HepG2 (cell line): ENCODE results near the gene EPN2. TPM values are rescaled to one million over a fixed set of nuclear protein-coding genes. Genes with fewer than 3 reads are reported as not detected.
A peak's percentile ranks its signal among the peaks of the same experiment; 100 is the strongest.

Source experiments
- CHD4 ChIP-seq: fragments of 200-600 bp; sonication (generic); IDR thresholded peaks from 2 replicates; pipeline ENCODE4 v1.7.0; 2017; ENCODE audit warnings: mild to moderate bottlenecking, low read length, borderline replicate concordance
- MTF2 ChIP-seq: sonication (generic); formaldehyde crosslinking; IDR thresholded peaks from 2 replicates; pipeline ENCODE4 v1.5.0; 2020; ENCODE audit warnings: missing genetic modification reagents, borderline replicate concordance
- NFE2 ChIP-seq: sonication (generic); formaldehyde crosslinking; IDR thresholded peaks from 2 replicates; pipeline ENCODE4 v1.4.0; 2020; ENCODE audit warnings: missing genetic modification reagents
- NR2F2 ChIP-seq: IDR thresholded peaks from 2 replicates; pipeline ENCODE4 v1.6.1; 2012; ENCODE audit warnings: low read depth, inconsistent platforms, borderline replicate concordance
- POGZ ChIP-seq: sonication (generic); formaldehyde crosslinking; IDR thresholded peaks from 2 replicates; pipeline ENCODE4 v1.4.0; 2020; ENCODE audit warnings: mild to moderate bottlenecking, missing genetic modification reagents
- RELA ChIP-seq: sonication (generic); formaldehyde crosslinking; IDR thresholded peaks from 2 replicates; pipeline ENCODE4 v1.4.0; 2020; ENCODE audit warnings: missing genetic modification reagents
- SMARCE1 ChIP-seq: fragments of 450-650 bp; IDR thresholded peaks from 2 replicates; pipeline ENCODE4 v1.6.1; 2017; ENCODE audit warnings: borderline replicate concordance
- YY1 ChIP-seq: IDR thresholded peaks from 2 replicates; pipeline ENCODE4 v1.6.1; 2011; ENCODE audit warnings: low read length, low read depth, moderate library complexity, mild to moderate bottlenecking; ENCODE audit not compliant: insufficient read depth, insufficient replicate concordance
- ZNF3 ChIP-seq: IDR thresholded peaks from 2 replicates; pipeline ENCODE4 v1.7.0; 2017; ENCODE audit warnings: inconsistent platforms
- ZNF496 ChIP-seq: sonication (generic); formaldehyde crosslinking; IDR thresholded peaks from 2 replicates; pipeline ENCODE4 v1.8.1; 2023; ENCODE audit warnings: mild to moderate bottlenecking, moderate library complexity, missing genetic modification reagents; ENCODE audit not compliant: insufficient replicate concordance
- ZNF546 ChIP-seq: sonication (generic); formaldehyde crosslinking; conservative IDR thresholded peaks from 2 replicates; pipeline ENCODE4 v1.8.1; 2023; ENCODE audit warnings: mild to moderate bottlenecking, missing genetic modification reagents
- ZNF562 ChIP-seq: sonication (generic); formaldehyde crosslinking; IDR thresholded peaks from 2 replicates; pipeline ENCODE4 v1.8.0; 2022; ENCODE audit warnings: missing genetic modification reagents, borderline replicate concordance
- ZNF564 ChIP-seq: sonication (generic); formaldehyde crosslinking; IDR thresholded peaks from 2 replicates; pipeline ENCODE4 v1.8.1; 2023; ENCODE audit warnings: mild to moderate bottlenecking, missing genetic modification reagents
- ZNF704 ChIP-seq: sonication (generic); formaldehyde crosslinking; IDR thresholded peaks from 2 replicates; pipeline ENCODE4 v1.8.1; 2023; ENCODE audit warnings: mild to moderate bottlenecking, inconsistent platforms, moderate library complexity, missing genetic modification reagents, borderline replicate concordance
- polyA plus RNA-seq, 8 experiments: library from polyadenylated mRNA; depleted of rRNA in 3 of 8; stranded (reverse) in 7 of 8; unstranded in 1 of 8; fragments of >200 nt; fragmentation: Illumina TruSeq in 4 of 8; extraction: Trizol in 4 of 8; gene quantifications; 2 replicates each; pipeline versions ENCODE4 v1.2.1 to v1.2.3, GENCODE V29; 2011 to 2016; ENCODE audit warnings: low read depth in 4 of 8, missing spikeins in 1 of 8, mixed read lengths in 1 of 8; ENCODE audit not compliant: insufficient read depth in 1 of 8
- total RNA-seq, 5 experiments: library from RNA; depleted of rRNA; stranded (reverse); fragments of >200 nt; fragmentation: Illumina TruSeq; extraction: Trizol; gene quantifications; 2 replicates each; pipeline ENCODE4 v1.2.3, GENCODE V29; 2016; ENCODE audit warnings: low read depth in 1 of 5
- TF ChIP-seq, protein P1 (sequence below): sonication (generic); formaldehyde crosslinking; IDR thresholded peaks from 2 replicates; pipeline ENCODE4 v1.5.0; 2020; ENCODE audit warnings: mild to moderate bottlenecking, missing genetic modification reagents, borderline replicate concordance
- TF ChIP-seq, protein P2 (sequence below): sonication (generic); formaldehyde crosslinking; IDR thresholded peaks from 2 replicates; pipeline ENCODE4 v1.4.0; 2020; ENCODE audit warnings: low read depth, missing genetic modification reagents

Gene EPN2
- total and polyA plus RNA-seq, 2 of the 13 experiments (the other 11 are each of a cell fraction or from before 2014, with no cell fraction given) = 7.8 to 19.2 TPM

DNA sequence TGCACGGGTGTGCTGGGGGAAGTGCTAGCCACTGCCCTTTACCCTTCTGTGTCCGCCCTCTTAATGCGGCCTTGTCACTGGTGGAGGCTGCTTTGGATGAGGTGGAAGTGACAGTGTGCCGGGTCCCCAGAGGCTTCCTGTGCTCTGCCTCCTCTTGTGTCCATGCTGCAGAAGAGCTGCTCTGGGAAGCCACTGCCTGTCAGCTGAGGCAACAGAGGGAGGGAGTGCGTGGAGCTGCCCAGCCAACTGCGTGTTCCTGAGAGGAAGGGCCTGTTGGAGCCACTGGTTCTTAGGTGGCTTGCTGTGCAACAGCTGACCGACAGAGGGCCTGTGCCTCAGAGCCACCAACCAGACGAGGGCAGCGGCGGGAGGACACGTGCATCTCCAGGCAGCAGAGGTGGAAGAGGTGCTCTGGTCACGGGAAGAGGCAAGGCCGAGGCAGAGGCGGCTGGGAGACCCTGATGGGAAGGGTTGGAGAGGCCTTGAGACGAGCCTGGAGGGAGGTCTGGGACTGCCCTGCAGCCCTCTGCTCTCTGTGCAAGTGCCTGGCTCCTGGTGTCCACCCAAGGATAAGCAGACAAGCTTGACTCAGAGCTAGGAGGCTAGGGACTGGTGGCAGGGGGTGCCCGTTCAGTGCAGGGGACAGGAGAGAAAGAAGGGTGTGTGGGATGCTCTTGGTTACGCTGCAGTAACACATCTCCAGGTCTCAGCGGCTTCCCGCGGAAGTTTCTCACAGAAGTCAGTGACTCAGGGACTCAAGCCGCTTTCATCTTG is 100.0 kb downstream of the EPN2 start (continued):
- TF ChIP-seq, protein P1, sequence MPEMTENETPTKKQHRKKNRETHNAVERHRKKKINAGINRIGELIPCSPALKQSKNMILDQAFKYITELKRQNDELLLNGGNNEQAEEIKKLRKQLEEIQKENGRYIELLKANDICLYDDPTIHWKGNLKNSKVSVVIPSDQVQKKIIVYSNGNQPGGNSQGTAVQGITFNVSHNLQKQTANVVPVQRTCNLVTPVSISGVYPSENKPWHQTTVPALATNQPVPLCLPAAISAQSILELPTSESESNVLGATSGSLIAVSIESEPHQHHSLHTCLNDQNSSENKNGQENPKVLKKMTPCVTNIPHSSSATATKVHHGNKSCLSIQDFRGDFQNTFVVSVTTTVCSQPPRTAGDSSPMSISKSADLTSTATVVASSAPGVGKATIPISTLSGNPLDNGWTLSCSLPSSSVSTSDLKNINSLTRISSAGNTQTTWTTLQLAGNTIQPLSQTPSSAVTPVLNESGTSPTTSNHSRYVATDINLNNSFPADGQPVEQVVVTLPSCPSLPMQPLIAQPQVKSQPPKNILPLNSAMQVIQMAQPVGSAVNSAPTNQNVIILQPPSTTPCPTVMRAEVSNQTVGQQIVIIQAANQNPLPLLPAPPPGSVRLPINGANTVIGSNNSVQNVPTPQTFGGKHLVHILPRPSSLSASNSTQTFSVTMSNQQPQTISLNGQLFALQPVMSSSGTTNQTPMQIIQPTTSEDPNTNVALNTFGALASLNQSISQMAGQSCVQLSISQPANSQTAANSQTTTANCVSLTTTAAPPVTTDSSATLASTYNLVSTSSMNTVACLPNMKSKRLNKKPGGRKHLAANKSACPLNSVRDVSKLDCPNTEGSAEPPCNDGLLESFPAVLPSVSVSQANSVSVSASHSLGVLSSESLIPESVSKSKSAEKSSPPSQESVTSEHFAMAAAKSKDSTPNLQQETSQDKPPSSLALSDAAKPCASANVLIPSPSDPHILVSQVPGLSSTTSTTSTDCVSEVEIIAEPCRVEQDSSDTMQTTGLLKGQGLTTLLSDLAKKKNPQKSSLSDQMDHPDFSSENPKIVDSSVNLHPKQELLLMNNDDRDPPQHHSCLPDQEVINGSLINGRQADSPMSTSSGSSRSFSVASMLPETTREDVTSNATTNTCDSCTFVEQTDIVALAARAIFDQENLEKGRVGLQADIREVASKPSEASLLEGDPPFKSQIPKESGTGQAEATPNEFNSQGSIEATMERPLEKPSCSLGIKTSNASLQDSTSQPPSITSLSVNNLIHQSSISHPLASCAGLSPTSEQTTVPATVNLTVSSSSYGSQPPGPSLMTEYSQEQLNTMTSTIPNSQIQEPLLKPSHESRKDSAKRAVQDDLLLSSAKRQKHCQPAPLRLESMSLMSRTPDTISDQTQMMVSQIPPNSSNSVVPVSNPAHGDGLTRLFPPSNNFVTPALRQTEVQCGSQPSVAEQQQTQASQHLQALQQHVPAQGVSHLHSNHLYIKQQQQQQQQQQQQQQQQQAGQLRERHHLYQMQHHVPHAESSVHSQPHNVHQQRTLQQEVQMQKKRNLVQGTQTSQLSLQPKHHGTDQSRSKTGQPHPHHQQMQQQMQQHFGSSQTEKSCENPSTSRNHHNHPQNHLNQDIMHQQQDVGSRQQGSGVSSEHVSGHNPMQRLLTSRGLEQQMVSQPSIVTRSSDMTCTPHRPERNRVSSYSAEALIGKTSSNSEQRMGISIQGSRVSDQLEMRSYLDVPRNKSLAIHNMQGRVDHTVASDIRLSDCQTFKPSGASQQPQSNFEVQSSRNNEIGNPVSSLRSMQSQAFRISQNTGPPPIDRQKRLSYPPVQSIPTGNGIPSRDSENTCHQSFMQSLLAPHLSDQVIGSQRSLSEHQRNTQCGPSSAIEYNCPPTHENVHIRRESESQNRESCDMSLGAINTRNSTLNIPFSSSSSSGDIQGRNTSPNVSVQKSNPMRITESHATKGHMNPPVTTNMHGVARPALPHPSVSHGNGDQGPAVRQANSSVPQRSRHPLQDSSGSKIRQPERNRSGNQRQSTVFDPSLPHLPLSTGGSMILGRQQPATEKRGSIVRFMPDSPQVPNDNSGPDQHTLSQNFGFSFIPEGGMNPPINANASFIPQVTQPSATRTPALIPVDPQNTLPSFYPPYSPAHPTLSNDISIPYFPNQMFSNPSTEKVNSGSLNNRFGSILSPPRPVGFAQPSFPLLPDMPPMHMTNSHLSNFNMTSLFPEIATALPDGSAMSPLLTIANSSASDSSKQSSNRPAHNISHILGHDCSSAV (CRISPR knock-in tag) = no peak
- TF ChIP-seq NFE2 (CRISPR knock-in tag) = no peak
- TF ChIP-seq SMARCE1 = no peak
- no peak for TF ChIP-seq MTF2 (CRISPR knock-in tag)
- TF ChIP-seq ZNF546 (CRISPR knock-in tag) = no peak; the same call in 1 of the 2 replicates
- TF ChIP-seq RELA (CRISPR knock-in tag) = no peak
- TF ChIP-seq, protein P2, sequence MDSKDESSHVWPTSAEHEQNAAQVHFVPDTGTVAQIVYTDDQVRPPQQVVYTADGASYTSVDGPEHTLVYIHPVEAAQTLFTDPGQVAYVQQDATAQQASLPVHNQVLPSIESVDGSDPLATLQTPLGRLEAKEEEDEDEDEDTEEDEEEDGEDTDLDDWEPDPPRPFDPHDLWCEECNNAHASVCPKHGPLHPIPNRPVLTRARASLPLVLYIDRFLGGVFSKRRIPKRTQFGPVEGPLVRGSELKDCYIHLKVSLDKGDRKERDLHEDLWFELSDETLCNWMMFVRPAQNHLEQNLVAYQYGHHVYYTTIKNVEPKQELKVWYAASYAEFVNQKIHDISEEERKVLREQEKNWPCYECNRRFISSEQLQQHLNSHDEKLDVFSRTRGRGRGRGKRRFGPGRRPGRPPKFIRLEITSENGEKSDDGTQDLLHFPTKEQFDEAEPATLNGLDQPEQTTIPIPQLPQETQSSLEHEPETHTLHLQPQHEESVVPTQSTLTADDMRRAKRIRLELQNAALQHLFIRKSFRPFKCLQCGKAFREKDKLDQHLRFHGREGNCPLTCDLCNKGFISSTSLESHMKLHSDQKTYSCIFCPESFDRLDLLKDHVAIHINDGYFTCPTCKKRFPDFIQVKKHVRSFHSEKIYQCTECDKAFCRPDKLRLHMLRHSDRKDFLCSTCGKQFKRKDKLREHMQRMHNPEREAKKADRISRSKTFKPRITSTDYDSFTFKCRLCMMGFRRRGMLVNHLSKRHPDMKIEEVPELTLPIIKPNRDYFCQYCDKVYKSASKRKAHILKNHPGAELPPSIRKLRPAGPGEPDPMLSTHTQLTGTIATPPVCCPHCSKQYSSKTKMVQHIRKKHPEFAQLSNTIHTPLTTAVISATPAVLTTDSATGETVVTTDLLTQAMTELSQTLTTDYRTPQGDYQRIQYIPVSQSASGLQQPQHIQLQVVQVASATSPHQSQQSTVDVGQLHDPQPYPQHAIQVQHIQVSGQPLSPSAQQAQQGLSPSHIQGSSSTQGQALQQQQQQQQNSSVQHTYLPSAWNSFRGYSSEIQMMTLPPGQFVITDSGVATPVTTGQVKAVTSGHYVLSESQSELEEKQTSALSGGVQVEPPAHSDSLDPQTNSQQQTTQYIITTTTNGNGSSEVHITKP (CRISPR knock-in tag) = no peak
- TF ChIP-seq ZNF704 (CRISPR knock-in tag) = peak; percentile 64; the same call in 1 of the 2 replicates
- TF ChIP-seq ZNF3 (CRISPR knock-in tag) = no peak
- peak; percentile 78; the same call in 1 of the 2 replicates for TF ChIP-seq ZNF564 (CRISPR knock-in tag)
- no peak for TF ChIP-seq NR2F2
- TF ChIP-seq YY1 = no peak
- 0 out of 2 replicates have a peak, but pooled peaks have one; percentile 42 for TF ChIP-seq POGZ (CRISPR knock-in tag)
- no peak for TF ChIP-seq ZNF562 (CRISPR knock-in tag)
- no peak for TF ChIP-seq ZNF496
- no peak for TF ChIP-seq CHD4
